Tibial artery (tissue), 4 donors: ENCODE results near the gene CRKL.

Experiments used
- DNase-seq, 2 donors: peaks; one replicate each; pipeline ENCODE4 v3.0.0-alpha.2; 2019
- H3K27ac ChIP-seq, 2 donors: fragments of 200-600 bp; sonication (generic) in 1 of 2; 1 replicate in 1 of 2; 2 replicates in 1 of 2; pipeline ENCODE4 v1.5.1; 2018 to 2019; ENCODE audit warnings: mild to moderate bottlenecking in 1 of 2
- H3K27me3 ChIP-seq, 2 donors: fragments of 200-600 bp; sonication (generic) in 1 of 2; one replicate each; pipeline versions ENCODE4 v1.5.1 to v1.6.0; 2016 to 2019
- H3K36me3 ChIP-seq, 3 donors: fragments of 200-600 bp; sonication (generic) in 2 of 3; one replicate each; pipeline ENCODE4 v1.5.1; 2016 to 2019; ENCODE audit warnings: mild to moderate bottlenecking in 2 of 3
- H3K4me1 ChIP-seq, 4 donors: fragments of 200-600 bp; sonication (generic) in 2 of 4; 1 replicate in 3 of 4; 2 replicates in 1 of 4; pipeline ENCODE4 v1.5.1; 2016 to 2019
- H3K4me3 ChIP-seq, 2 donors: fragments of 200-600 bp; sonication (generic) in 1 of 2; 1 replicate in 1 of 2; 2 replicates in 1 of 2; pipeline ENCODE4 v1.5.1; 2018 to 2019; ENCODE audit warnings: mild to moderate bottlenecking in 2 of 2
- H3K9me3 ChIP-seq, 3 donors: fragments of 200-600 bp; sonication (generic) in 1 of 3; one replicate each; pipeline ENCODE4 v1.5.1; 2016 to 2019
- intact Hi-C: fragments of 100-400 bp; cut with DNase I; formaldehyde crosslinking; loops from one replicate; pipeline ENCODE4 v1.15.0; 2023; ENCODE audit warnings: low total_unique reads
- TF ChIP-seq, protein P1 (sequence below), 2 experiments: fragments of 200-600 bp in 1 of 2; fragments of 450-650 bp in 1 of 2; IDR thresholded peaks; one replicate each; pipeline ENCODE4 v1.5.1; 2017 to 2019; ENCODE audit warnings: antibody characterized with exemption in 2 of 2, mild to moderate bottlenecking in 1 of 2, moderate library complexity in 1 of 2

The CRKL gene

DNA sequence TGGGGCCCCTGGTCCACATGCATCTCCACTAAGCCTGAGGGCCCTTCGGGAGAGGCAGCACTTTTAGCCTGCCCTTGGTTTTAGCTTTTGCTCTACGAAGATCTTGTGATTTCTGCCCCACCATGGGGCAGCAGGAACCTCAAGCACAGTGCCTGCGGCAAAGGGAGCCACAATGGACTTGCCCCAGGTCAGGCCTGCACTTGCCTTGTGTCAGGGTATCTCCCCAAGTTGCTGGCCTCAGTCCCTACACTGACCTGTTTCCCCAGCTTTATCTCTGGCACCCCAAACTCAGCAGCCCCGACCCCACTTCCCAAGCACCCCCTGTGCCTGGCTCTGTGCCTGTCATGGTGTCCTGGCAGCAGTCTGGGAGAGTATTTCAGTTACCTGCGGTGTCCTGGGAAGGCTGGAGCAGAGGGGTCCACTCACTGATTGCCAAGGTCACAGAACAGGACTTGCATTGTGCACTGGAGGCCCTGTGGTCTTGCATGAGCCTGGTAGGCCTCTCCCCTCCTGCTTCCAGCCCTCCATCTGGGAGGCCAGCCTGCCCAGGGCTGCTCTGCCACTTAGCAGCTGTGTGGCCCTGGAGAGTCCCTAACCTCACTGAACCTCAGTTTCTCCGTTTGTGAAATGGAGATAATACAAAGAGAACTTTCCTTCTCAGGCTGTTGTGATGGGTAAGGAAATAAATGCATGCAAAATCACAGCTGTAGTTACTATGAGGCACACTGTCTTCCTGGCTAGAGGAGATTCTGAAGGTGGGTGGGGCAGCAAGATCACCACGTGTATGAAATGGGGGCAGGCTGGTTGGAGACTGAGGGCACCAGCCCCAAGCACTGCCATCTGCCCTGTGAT is 46.2 kb downstream of the CRKL start:
- no peak for DNase-seq
- H3K27me3 ChIP-seq, result peaks cover 0 to 58% of the 10 kb centered on the region in 2 donors
- TF ChIP-seq, protein P1, sequence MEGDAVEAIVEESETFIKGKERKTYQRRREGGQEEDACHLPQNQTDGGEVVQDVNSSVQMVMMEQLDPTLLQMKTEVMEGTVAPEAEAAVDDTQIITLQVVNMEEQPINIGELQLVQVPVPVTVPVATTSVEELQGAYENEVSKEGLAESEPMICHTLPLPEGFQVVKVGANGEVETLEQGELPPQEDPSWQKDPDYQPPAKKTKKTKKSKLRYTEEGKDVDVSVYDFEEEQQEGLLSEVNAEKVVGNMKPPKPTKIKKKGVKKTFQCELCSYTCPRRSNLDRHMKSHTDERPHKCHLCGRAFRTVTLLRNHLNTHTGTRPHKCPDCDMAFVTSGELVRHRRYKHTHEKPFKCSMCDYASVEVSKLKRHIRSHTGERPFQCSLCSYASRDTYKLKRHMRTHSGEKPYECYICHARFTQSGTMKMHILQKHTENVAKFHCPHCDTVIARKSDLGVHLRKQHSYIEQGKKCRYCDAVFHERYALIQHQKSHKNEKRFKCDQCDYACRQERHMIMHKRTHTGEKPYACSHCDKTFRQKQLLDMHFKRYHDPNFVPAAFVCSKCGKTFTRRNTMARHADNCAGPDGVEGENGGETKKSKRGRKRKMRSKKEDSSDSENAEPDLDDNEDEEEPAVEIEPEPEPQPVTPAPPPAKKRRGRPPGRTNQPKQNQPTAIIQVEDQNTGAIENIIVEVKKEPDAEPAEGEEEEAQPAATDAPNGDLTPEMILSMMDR (IDR thresholded peaks at IDR 0.05), result no peak
- no peak overlapping the region for H3K4me3 ChIP-seq
- no peaks in the 10 kb centered on the region for H3K9me3 ChIP-seq
- H3K4me1 ChIP-seq, result peaks cover 0 to 12% (median 10%) of the 10 kb centered on the region in 4 donors
- H3K36me3 ChIP-seq, result no peaks in the 10 kb centered on the region
- intact Hi-C loops, result no loop called here
- no peak overlapping the region for H3K27ac ChIP-seq

DNA sequence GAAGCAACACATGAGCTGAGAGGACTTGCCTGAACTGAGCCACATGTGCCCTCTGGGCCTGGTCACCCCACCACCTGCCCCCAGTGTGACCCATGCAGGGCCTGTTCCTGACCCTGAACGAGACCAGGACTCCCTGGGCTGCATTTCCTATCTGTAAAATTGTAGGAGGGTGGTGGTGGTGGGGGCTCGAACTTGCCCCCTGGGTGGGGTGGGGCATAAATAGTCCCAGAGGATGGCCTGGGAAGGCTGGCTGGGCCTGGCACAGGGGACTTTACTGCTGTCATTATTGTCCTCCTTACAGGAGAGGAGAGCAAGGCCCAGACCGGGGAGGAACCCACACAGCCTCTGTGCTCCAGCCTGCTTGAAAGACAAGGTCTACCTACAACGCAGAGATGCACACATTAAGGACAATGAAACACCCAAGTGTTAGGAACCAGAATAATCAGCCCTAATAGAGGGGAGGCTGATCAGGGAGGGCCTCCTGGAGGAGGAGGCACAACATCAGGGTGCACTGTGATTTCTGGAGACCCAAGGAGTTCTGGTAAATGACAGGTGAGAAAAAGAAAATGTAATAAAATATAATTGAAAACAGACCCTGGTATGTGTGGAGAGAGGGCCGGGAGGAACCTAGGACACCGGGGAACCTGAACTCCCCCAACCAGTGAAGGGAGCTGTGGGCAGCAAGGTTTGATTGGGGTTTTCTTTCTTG is 47.0 kb downstream of the CRKL start:
- intact Hi-C loops, result no loop called here
- Histone ChIP-seq H3K27ac (no peak overlapping the region), H3K4me3 (peak overlapping the region in 1 of 2 donors; percentile 20), H3K9me3 (no peaks in the 10 kb centered on the region), H3K27me3 (peaks cover 0 to 58% of the 10 kb centered on the region in 2 donors), H3K4me1 (peaks cover 0 to 17% (median 11%) of the 10 kb centered on the region in 4 donors), H3K36me3 (no peaks in the 10 kb centered on the region)
- TF ChIP-seq, protein P1 (IDR thresholded peaks at IDR 0.05), result no peak
- no peak for DNase-seq

DNA sequence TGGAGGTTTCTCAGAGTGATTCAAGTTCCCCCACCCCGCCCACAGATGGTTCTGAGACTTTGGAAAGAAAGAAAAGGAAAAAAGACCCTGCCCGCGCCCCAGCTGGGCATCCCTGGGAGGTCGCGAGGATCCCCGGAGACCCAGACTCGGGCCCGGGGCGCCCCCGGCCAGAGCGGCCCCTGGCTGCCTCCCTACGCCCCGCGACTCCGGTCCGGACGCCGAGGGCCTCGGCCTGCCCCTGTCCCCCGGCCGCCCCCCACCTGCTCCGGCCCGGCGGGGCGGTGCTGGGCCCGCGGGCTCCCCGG is 47.5 kb downstream of the CRKL start:
- Histone ChIP-seq H3K27ac (no peak overlapping the region), H3K4me3 (peak overlapping the region in 1 of 2 donors; percentile 20), H3K9me3 (no peaks in the 10 kb centered on the region), H3K4me1 (peaks cover 0 to 17% (median 11%) of the 10 kb centered on the region in 4 donors), H3K36me3 (no peaks in the 10 kb centered on the region), H3K27me3 (peaks cover 0 to 58% of the 10 kb centered on the region in 2 donors)
- no peak for DNase-seq
- TF ChIP-seq, protein P1 (IDR thresholded peaks at IDR 0.05), result no peak
- intact Hi-C loops, result no loop called here

DNA sequence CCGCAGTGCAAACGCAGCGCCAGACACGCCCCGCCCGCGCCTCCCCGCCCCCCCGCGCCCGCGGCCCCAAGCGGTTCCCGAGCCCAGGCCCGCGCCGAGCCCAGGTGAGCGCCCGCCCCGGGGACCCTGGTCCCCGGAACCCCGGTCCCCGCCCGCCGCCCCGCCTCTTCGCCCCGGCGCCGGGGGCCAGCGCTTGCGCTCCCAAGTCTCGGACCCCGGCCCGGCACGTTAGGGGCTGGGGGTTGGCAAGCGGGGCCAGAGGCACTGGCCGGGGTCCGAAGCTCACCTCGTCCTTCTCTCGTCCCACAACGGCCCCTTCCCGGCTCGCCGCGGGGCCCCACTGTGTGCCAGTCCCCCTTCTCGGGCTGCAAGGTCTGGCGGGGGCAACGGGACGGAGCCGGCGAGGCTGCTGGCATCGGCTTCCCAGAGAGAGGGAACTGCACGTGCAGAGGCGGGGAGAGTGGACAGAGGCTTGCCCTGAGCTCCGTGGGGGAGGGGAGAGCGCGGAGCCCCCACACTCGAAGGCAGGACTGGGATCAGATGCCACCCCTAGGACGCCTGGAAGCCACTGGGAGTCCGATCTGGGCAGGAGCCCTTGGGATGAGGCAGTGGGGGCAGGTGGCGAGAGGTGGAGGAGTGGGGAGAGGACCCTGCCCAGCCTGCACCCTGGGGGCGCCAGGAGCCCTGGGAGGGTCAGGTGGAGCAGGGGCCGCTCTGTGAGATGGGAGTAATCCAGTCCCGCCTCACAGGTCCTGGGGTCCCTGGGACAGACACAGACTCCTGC is 48.1 kb downstream of the CRKL start:
- Histone ChIP-seq H3K4me3 (peak overlapping the region; percentile 18 to 24), H3K36me3 (no peaks in the 10 kb centered on the region), H3K9me3 (no peaks in the 10 kb centered on the region), H3K27me3 (peaks cover 0 to 54% of the 10 kb centered on the region in 2 donors), H3K27ac (no peak overlapping the region), H3K4me1 (peaks cover 0 to 17% (median 11%) of the 10 kb centered on the region in 4 donors)
- intact Hi-C loops, result no loop called here
- TF ChIP-seq, protein P1 (IDR thresholded peaks at IDR 0.05), result no peak
- DNase-seq, result no peak
